ENCODE measurements around the gene SLC39A11.

GRCh38 chr17:72883351-72883750 is 209.1 kb downstream of the SLC39A11 start:
- TF ChIP-seq CTCF (conservative IDR thresholded peaks at IDR 0.05 in 1 of 2, IDR thresholded peaks at IDR 0.05 in 1 of 2; ENCODE audit: extremely low read depth in 1 of 2, insufficient read depth in 1 of 2, low read depth in 1 of 2, low read length in 2 of 2) (no peak), EZH2 (IDR thresholded peaks at IDR 0.05; ENCODE audit: borderline replicate concordance, low read length) (no peak)
